Neutrophil (primary cell): ENCODE data around the gene QSOX2.

ENCODE experiments used
- H3K27ac ChIP-seq: fragments of 200-600 bp; sonication (generic); 2 replicates; pipeline ENCODE4 v1.5.1; 2016; ENCODE audit warnings: mild to moderate bottlenecking, moderate library complexity
- H3K27me3 ChIP-seq: fragments of 200-600 bp; sonication (generic); 2 replicates; pipeline ENCODE4 v1.6.0; 2016; ENCODE audit warnings: mild to moderate bottlenecking
- H3K36me3 ChIP-seq: fragments of 200-600 bp; sonication (generic); 2 replicates; pipeline ENCODE4 v1.5.1; 2017
- H3K4me1 ChIP-seq, 2 experiments: fragments of 200-600 bp in 1 of 2; sonication (generic) in 1 of 2; 1 replicate in 1 of 2; 2 replicates in 1 of 2; pipeline versions ENCODE4 v1.5.1 to v1.6.1; 2013 to 2016; ENCODE audit warnings: low read depth in 1 of 2, low read length in 1 of 2, mild to moderate bottlenecking in 1 of 2, moderate library complexity in 1 of 2; ENCODE audit not compliant: control insufficient read depth in 1 of 2, insufficient read depth in 1 of 2
- H3K4me3 ChIP-seq, 2 experiments: fragments of 200-600 bp in 1 of 2; sonication (generic) in 1 of 2; 1 replicate in 1 of 2; 2 replicates in 1 of 2; pipeline ENCODE4 v1.5.1; 2013 to 2016; ENCODE audit warnings: low read depth in 1 of 2, low read length in 1 of 2, mild to moderate bottlenecking in 1 of 2, moderate library complexity in 1 of 2
- H3K9me3 ChIP-seq: fragments of 200-600 bp; sonication (generic); 2 replicates; pipeline ENCODE4 v1.5.1; 2016
- TF ChIP-seq, protein P1 (sequence below): fragments of 200-600 bp; sonication (generic); IDR thresholded peaks from 2 replicates; pipeline ENCODE4 v1.5.1; 2016; ENCODE audit warnings: antibody characterized with exemption

The QSOX2 gene

GRCh38 chr9:136211441-136212344, 33.9 kb downstream of the QSOX2 start:
- Histone ChIP-seq H3K27ac (no peak overlapping the region), H3K36me3 (peaks cover 46% of the 10 kb centered on the region), H3K27me3 (no peaks in the 10 kb centered on the region), H3K4me1 (no peaks in the 10 kb centered on the region), H3K4me3 (no peak overlapping the region), H3K9me3 (no peaks in the 10 kb centered on the region)
- TF ChIP-seq, protein P1, sequence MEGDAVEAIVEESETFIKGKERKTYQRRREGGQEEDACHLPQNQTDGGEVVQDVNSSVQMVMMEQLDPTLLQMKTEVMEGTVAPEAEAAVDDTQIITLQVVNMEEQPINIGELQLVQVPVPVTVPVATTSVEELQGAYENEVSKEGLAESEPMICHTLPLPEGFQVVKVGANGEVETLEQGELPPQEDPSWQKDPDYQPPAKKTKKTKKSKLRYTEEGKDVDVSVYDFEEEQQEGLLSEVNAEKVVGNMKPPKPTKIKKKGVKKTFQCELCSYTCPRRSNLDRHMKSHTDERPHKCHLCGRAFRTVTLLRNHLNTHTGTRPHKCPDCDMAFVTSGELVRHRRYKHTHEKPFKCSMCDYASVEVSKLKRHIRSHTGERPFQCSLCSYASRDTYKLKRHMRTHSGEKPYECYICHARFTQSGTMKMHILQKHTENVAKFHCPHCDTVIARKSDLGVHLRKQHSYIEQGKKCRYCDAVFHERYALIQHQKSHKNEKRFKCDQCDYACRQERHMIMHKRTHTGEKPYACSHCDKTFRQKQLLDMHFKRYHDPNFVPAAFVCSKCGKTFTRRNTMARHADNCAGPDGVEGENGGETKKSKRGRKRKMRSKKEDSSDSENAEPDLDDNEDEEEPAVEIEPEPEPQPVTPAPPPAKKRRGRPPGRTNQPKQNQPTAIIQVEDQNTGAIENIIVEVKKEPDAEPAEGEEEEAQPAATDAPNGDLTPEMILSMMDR: no peak

- no peaks in the 10 kb centered on the region for H3K4me1 ChIP-seq
- TF ChIP-seq, protein P1: no peak
- peaks cover 42% of the 10 kb centered on the region for H3K36me3 ChIP-seq
- H3K27me3 ChIP-seq: peaks cover 5% of the 10 kb centered on the region
- H3K9me3 ChIP-seq: no peaks in the 10 kb centered on the region
- H3K4me3 ChIP-seq: no peak overlapping the region
- H3K27ac ChIP-seq: no peak overlapping the region
Measured at GRCh38 chr9:136211006-136211405, 34.6 kb downstream of the QSOX2 start.

DNA sequence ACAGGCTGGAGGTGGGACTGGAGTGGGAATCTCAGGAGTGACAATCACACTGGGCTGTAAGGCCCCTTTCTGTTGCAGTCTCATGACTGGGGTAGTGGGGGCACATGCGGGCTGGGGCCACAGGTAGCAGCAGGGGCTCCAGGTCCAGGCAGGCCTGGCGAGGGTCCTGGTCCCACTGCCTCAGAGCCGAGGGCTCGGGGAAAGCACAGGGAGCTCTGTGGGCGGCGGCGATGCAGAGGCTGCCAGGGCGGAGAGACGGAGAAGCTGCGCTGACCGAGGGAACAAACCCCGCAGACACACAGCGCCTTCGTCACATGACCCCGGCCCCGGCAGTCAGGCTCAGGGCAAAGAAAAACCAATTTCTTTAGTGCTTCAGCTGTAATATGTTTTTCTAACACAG, 35.3 kb downstream of the QSOX2 start:
- TF ChIP-seq, protein P1: no peak
- Histone ChIP-seq H3K4me3 (no peak overlapping the region), H3K4me1 (no peaks in the 10 kb centered on the region), H3K27ac (no peak overlapping the region), H3K36me3 (peaks cover 42% of the 10 kb centered on the region), H3K9me3 (no peaks in the 10 kb centered on the region), H3K27me3 (peaks cover 12% of the 10 kb centered on the region)

- H3K27ac ChIP-seq: no peak overlapping the region
- H3K4me3 ChIP-seq: no peak overlapping the region
- H3K36me3 ChIP-seq: peaks cover 39% of the 10 kb centered on the region
- TF ChIP-seq, protein P1: no peak
- no peaks in the 10 kb centered on the region for H3K9me3 ChIP-seq
- H3K27me3 ChIP-seq: peaks cover 17% of the 10 kb centered on the region
- no peaks in the 10 kb centered on the region for H3K4me1 ChIP-seq
Measured at GRCh38 chr9:136209786-136210185, 35.8 kb downstream of the QSOX2 start.

DNA sequence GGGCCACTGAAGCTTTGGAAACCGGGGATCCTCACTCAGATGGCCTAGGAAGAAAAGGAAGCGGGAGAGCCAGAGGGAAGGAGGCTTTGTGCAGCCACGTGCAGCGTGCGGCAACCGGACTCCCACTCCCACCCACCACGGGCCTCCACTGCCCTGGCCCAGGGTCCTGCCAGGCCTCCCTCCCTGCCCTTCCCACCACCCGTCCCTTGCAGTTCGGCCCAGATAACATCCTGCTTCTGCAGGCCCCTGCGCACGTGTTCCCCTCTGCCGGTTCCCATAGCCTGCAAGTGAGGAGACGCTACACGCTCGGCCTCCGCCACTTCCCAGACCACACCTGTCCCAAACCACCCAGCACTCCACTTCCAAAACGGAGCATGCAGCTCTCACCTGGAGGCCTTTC, 36.4 kb downstream of the QSOX2 start:
- Histone ChIP-seq H3K9me3 (no peaks in the 10 kb centered on the region), H3K36me3 (peaks cover 34% of the 10 kb centered on the region), H3K4me1 (no peaks in the 10 kb centered on the region), H3K27me3 (peaks cover 23% of the 10 kb centered on the region), H3K27ac (no peak overlapping the region), H3K4me3 (no peak overlapping the region)
- TF ChIP-seq, protein P1: no peak
